Caki2 (cell line): ENCODE measurements around the gene TMEM121. TPM values are rescaled to one million over a fixed set of nuclear protein-coding genes. Genes with fewer than 3 reads are reported as not detected.
"Not testable (repeated sequence)": the region's sequence is repeated elsewhere in the genome, so short reads cannot be mapped to it uniquely, and the experiment has no call there.

Source experiments
- DNase-seq: peaks from one replicate; pipeline ENCODE4 v3.0.0-alpha.2; 2015; ENCODE audit warnings: low read depth
- in situ Hi-C: cut with HindIII; loops from 2 replicates; pipeline ENCODE4 v1.10.0; 2016; ENCODE audit warnings: low sequenced_read_pairs, low pct_unique_long_range_greater_than_20kb, mixed read lengths
- total RNA-seq: library from RNA; depleted of rRNA; stranded (reverse); fragments of >200 nt; shearing (Covaris generic); gene quantifications from 2 replicates; pipeline ENCODE4 v1.2.3, GENCODE V29; 2014; ENCODE audit warnings: low replicate concordance

The TMEM121 gene
- total RNA-seq, 1 experiment from 2014 or later: 21.2 TPM

- DNase-seq: no peak
- in situ Hi-C loops: no loop called here
These were observed 7.6 kb downstream of the TMEM121 start for GRCh38 chr14:105533811-105534498.

DNA sequence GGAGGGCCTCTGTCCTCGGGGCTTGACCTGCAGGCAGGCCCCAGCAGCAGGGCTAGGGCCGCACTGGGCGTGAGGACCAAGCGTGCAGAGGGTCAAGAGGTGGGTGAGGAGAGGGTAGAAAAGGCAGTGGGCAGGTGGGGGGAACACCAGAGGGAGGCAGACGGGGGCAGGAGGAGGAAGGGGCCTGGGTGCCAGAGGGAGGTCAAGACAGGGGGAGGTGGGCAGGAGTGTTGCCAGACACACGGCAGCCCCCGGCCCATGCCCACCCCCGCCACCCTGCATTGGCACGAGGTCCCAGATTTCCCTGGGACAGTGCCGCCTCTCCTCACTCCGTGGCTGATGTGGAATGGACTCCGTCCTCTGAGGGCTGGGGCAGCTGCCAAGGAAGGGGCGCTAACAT, 8.2 kb downstream of the TMEM121 start:
- DNase-seq: no peak
- in situ Hi-C loops: no loop called here

GRCh38 chr14:105536051-105536450, 9.7 kb downstream of the TMEM121 start:
- DNase-seq: no peak
- in situ Hi-C loops: no loop called here

DNA sequence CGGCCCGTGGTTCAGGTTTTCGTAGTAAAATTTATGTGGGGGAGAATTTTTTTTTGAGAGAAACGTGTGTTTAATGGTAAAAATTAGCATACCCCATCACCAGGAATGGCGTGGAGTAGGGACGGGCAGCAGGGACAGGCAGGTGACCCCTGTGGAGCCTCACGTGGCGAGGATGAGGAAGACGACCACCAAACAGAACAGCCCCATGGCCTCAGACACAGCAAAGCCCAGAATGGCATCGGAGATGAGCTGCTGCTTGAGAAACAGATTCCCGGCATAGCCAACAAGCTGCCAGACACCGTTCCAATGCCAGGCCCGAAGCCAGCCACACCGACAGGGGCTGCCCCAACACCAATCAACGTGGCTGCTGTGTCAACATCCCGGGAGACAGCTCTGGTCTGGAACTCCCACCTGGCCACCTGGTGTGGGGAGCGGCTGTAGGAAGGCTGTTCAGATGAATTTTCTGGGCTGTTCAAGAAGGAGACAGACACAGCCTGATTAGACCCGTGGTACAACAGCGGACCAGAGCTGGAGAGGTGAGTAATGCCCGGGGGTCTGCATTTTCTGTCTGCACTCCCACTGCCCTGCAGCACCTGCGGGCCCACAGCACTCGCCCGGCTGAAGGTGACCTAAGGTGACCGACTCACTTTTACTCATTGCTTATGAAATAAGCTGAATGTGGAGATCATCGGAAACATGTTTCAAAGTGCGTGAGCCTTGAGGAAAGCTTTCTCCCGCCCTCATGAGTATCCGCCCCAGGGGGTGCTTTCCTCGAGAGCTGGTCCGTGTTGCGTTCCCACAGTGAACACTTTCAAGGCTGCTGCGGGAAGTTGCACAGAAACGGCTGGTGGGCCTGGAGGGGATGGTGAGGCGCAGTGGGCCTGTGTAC, 10.6 kb downstream of the TMEM121 start:
- in situ Hi-C loops: no loop called here

DNA sequence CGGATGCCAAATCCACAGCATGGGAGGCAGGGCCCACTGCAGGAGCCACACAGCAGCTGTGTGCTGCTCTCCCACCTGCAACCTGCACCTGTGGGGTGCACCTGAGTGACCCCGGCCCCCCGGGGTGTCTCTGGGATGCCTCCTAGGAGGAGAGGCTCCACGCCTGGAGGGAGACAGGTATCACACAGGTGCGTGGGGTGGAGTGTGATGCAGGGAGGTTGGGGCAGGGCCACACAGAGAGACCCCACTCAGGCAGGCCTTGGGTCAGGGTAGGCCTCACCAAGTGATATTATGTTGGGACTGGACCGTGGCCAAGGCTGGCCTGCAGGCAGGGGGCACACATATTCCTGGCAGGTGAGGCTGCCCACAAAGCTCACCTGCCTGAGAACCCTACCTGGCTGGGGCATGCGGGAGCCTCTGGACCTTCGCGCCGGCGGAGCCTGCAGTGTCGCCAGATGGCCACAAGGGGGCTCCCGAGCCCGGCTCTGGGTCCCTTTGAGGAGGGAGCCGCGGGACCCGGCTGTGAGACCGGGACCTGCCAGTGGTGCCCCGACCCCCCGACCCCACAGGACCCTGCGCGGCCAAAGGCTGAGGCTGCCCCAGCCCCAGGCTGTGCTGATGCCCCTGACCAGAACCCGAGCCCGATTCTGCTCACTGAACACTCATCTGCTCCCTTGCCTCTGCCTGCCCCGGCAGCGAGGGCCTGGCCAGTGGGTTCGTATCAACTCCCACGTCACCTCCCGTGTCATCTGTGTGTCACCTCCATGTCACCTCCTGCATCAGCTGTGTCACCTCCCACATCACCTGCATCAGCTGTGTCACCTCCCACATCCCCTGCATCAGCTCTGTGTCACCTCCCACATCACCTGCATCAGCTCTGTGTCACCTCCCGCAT, 11.4 kb downstream of the TMEM121 start:
- in situ Hi-C loops: no loop called here
- DNase-seq: peak; percentile 25

More for the DNA sequence above, 10.6 kb downstream of the TMEM121 start:
- no peak for DNase-seq

DNA sequence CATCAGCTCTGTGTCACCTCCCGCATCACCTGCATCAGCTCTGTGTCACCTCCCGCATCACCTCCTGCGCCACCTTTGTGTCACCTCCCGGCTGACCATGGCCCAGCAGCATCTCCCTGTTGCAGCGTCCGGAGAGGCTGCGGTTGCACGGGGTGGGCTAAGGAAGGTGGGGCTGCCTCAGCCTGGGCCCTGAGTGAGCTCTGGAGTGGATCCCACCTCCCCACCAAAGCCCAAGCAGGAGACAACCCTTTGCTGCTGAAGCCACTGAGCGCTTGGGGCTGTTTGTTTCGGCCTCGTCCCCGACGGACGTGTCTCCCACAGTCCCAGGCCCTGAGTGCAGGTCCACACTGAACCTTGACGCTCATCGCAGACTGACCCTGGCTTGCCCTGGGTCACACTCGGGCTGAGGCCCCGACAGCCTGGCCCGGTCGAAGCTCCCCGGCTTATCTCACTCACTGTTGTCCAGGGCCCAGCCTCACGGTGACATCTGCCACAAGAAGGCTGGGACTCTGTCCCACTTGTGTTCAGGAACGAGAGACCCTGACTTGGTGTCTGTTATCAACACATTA, 12.2 kb downstream of the TMEM121 start:
- no peak for DNase-seq
- in situ Hi-C loops: no loop called here

GRCh38 chr14:105540811-105541210, 14.4 kb downstream of the TMEM121 start:
- in situ Hi-C loops: no loop called here
- DNase-seq: no peak

DNA sequence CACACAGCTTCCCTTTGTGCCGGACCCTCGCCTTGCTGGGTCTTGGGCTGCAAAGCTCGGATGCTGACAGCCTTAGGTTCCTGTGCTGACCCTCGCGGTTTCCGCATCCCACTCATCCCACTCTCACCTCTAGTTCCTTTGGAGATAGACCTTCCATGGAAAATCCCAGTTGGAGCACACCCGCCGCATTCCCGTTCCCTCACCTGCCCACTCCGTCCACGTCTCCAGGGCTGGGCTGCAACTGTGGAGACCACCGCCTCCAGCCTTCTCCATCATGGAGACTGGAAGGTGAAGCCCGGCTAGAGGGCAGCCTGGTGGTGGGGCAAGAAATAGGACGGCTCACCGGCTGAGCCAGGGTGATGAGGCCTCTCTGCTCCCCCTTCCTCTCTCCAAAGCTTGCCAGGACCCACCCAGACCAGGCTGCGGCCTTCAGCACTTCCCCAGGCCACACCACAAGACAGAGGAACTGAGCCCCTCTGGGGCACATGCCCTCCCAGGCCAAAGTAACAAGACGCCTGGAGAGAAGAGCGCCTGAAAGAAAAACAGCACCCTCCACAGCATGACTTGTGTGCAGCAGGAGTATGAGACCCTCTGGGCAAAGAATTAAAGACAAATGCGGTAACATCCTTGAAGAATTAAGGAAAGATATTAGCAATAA, 15.0 kb downstream of the TMEM121 start:
- in situ Hi-C loops: no loop called here
- no peak for DNase-seq

DNA sequence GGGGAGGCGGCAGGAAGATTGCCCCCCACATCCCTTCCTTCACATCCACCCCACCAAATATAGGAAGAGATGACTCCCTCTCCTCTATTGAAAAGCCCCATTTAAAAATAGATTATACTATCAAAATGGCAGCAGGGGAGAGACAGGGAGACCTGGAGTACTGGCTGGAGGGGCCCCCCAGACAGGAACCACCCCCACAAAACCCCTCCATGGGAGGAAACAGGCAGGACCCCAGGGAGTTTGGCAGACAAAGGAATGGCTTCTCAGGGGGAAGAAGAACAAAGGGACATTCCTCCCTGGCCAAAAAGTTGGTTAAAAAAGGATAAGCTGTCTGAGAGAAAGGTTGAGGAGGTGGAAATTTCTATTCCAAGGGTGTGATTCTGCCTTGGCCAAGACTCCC, 19.3 kb downstream of the TMEM121 start:
- DNase-seq, in situ Hi-C loops: not testable (repeated sequence)

- DNase-seq, in situ Hi-C loops: not testable (repeated sequence)
These were observed 20.0 kb downstream of the TMEM121 start for GRCh38 chr14:105546410-105546809.

- not testable (repeated sequence) for DNase-seq
These were observed 20.7 kb downstream of the TMEM121 start for GRCh38 chr14:105547072-105547471.

DNA sequence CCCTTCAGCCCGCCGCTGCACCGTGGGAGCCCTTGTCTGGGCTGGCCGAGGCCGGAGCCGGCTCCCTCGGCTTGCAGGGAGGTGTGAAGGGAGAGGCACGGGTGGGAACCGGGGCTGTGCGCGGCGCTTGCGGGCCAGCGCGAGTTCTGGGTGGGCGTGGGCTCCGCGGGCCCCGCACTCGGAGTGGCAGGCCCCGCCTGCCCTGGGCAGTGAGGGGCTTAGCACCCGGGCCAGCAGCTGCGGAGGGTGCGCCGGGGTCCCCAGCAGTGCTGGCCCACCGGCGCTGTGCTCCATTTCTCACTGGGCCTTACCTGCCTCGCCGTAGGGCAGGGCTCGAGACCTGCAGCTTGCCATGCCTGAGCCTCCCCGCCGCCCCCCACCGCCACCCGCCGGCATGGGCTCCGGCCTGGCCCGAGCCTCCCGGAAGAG, 21.4 kb downstream of the TMEM121 start:
- DNase-seq: no peak
- in situ Hi-C loops: no loop called here

More at GRCh38 chr14:105547072-105547471, 20.7 kb downstream of the TMEM121 start:
- in situ Hi-C loops: not testable (repeated sequence)

- in situ Hi-C loops: no loop called here
- DNase-seq: no peak
These were observed 23.1 kb downstream of the TMEM121 start for GRCh38 chr14:105549481-105549880.

DNA sequence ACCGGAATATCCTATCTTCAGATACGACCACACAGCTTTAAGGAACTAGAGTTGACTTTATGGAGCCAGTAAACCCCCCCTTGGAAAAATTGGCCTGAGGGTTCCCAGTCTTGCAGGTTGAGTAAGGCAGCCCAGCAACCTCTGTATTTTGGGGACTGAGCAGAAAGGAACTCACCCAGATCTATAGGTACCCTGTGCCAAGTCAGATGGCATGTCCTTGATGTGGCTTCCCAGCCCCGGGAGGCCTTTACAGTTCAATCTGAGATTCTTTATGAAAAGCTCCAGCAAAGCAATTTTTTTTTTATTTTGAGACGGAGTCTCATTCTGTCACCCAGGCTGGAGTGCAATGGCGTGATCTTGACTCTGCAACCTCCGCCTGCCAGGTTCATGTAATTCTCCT, 27.6 kb downstream of the TMEM121 start:
- no peak for DNase-seq
- in situ Hi-C loops: no loop called here

- in situ Hi-C loops: no loop called here
These were observed 28.1 kb downstream of the TMEM121 start for GRCh38 chr14:105554523-105554922.

DNA sequence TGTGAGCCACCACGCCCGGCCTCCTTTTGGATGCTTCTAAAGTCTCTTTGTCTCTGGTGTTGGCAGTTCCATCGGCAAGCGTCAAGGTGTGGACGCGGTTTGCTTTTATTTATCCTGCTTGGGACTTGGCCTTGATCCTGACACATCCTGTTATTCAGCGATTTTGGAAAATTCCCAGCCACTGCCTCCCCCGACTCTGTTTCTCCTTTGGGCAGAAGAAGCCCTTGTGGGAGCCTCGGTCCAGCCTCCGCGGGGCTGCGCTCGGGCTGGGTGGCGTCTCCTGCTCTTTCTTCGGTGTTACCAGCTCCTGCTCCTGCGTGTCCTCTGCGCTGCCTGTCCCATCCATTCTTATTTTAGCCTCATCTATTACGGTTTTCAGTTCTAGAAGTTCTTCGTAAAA, 31.3 kb downstream of the TMEM121 start:
- in situ Hi-C loops, DNase-seq: not testable (repeated sequence)

More at GRCh38 chr14:105554523-105554922, 28.1 kb downstream of the TMEM121 start:
- no peak for DNase-seq

DNA sequence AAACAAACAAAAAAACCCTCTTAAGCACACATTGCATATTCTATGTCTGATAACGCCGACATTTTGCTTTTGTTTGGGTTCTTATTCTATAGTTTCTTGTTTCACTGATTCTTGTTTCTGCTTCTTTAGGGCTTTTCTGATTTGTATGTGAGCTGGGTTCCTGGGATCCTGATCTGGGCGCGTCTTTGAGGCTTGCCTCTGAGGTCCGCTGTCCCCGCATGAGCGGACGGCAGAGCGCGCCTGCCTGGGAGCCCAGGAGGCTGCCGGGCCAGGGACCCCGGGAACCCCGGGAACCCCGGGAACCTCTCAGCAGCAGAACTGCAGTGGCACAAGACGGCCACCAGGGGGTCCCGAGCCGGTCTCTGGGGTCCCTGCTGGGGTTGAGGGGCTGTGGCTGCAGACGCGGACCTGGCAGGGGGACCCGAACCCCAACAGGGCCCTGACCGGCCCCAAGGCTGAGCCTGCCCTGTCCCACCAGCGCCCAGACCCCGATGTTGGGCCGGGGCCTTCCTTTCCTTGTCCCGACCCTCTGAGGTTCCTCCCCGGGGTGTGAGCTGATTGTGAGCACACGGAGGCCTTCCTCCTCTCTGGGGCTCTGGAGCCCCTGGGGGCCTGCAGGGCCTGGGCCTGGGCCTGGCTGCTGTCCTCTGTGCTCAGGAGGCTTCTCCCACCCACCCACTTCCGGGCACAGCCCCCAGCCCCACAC, 32.2 kb downstream of the TMEM121 start:
- DNase-seq, in situ Hi-C loops: not testable (repeated sequence)
